H1 (cell line): Measurements from ENCODE around the gene FAT2. TPM values are rescaled to one million over a fixed set of nuclear protein-coding genes. Genes with fewer than 3 reads are reported as not detected.

ENCODE experiments used
- CBX8 ChIP-seq: fragments of 300-800, 300-1000 bp; sonication (generic); IDR thresholded peaks from 2 replicates; pipeline ENCODE4 v1.7.1; 2016; ENCODE audit warnings: low read depth, low read length, borderline replicate concordance
- CEBPB ChIP-seq: IDR thresholded peaks from 2 replicates; pipeline ENCODE4 v1.6.1; 2012; ENCODE audit warnings: low read depth, low read length
- CREB1 ChIP-seq: IDR thresholded peaks from 2 replicates; pipeline ENCODE4 v1.6.1; 2012; ENCODE audit warnings: inconsistent platforms
- GABPA ChIP-seq: IDR thresholded peaks from 2 replicates; pipeline ENCODE4 v1.6.1; 2011; ENCODE audit warnings: mild to moderate bottlenecking, low read length, moderate library complexity, borderline replicate concordance; ENCODE audit not compliant: insufficient read depth
- polyA plus RNA-seq, 7 experiments: library from polyadenylated mRNA; depleted of rRNA in 3 of 7; stranded (reverse) in 5 of 7; unstranded in 2 of 7; fragments of >200 nt in 5 of 7; fragments of 200-250 nt in 2 of 7; gene quantifications; 1 replicate in 5 of 7; 2 replicates in 1 of 7; 4 replicates in 1 of 7; pipeline versions ENCODE4 v1.2.1 to v1.2.3, GENCODE V29; 2011 to 2013; ENCODE audit warnings: missing spikeins in 2 of 7, mixed read lengths in 2 of 7
- total RNA-seq: library from RNA; stranded (reverse); fragmentation: NEBNext Ultra II Directional; extraction: Animal tissue kit (Norgen Biotek cat#: 25700); gene quantifications from 2 replicates; pipeline ENCODE4 v1.2.1, GENCODE V29; 2021
- TF ChIP-seq, protein P1 (sequence below): fragments of 300-600 bp; sonication (generic); IDR thresholded peaks from 2 replicates; pipeline ENCODE4 v1.7.1; 2012; ENCODE audit warnings: low read length, moderate library complexity, mild to moderate bottlenecking, inconsistent platforms; ENCODE audit not compliant: insufficient replicate concordance

FAT2 gene
- total and polyA plus RNA-seq, 2 of the 8 experiments (the other 6 are each of a cell fraction or from before 2014, with no cell fraction given), result 0.12 to 0.30 TPM

DNA sequence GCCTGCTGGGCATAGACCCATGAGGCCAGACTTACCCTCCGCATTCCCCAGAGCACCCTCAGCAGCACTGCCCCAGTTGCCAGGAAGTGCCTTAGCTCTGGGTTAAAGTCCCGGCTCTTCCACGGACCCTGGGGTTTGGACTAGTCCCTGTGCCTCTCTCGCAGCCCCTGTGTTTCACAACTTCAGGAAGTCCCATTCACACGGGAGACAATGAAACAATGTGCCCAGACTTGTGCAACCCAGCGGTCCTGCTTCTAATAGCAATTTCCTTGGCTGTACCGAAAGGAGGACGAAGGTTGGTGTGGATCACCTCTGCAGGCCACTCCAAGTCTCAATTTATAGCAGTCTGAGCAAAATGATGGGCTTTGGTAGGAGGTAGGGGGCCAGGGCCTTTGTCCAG, 41.8 kb upstream of the FAT2 start (continued):
- TF ChIP-seq, protein P1, sequence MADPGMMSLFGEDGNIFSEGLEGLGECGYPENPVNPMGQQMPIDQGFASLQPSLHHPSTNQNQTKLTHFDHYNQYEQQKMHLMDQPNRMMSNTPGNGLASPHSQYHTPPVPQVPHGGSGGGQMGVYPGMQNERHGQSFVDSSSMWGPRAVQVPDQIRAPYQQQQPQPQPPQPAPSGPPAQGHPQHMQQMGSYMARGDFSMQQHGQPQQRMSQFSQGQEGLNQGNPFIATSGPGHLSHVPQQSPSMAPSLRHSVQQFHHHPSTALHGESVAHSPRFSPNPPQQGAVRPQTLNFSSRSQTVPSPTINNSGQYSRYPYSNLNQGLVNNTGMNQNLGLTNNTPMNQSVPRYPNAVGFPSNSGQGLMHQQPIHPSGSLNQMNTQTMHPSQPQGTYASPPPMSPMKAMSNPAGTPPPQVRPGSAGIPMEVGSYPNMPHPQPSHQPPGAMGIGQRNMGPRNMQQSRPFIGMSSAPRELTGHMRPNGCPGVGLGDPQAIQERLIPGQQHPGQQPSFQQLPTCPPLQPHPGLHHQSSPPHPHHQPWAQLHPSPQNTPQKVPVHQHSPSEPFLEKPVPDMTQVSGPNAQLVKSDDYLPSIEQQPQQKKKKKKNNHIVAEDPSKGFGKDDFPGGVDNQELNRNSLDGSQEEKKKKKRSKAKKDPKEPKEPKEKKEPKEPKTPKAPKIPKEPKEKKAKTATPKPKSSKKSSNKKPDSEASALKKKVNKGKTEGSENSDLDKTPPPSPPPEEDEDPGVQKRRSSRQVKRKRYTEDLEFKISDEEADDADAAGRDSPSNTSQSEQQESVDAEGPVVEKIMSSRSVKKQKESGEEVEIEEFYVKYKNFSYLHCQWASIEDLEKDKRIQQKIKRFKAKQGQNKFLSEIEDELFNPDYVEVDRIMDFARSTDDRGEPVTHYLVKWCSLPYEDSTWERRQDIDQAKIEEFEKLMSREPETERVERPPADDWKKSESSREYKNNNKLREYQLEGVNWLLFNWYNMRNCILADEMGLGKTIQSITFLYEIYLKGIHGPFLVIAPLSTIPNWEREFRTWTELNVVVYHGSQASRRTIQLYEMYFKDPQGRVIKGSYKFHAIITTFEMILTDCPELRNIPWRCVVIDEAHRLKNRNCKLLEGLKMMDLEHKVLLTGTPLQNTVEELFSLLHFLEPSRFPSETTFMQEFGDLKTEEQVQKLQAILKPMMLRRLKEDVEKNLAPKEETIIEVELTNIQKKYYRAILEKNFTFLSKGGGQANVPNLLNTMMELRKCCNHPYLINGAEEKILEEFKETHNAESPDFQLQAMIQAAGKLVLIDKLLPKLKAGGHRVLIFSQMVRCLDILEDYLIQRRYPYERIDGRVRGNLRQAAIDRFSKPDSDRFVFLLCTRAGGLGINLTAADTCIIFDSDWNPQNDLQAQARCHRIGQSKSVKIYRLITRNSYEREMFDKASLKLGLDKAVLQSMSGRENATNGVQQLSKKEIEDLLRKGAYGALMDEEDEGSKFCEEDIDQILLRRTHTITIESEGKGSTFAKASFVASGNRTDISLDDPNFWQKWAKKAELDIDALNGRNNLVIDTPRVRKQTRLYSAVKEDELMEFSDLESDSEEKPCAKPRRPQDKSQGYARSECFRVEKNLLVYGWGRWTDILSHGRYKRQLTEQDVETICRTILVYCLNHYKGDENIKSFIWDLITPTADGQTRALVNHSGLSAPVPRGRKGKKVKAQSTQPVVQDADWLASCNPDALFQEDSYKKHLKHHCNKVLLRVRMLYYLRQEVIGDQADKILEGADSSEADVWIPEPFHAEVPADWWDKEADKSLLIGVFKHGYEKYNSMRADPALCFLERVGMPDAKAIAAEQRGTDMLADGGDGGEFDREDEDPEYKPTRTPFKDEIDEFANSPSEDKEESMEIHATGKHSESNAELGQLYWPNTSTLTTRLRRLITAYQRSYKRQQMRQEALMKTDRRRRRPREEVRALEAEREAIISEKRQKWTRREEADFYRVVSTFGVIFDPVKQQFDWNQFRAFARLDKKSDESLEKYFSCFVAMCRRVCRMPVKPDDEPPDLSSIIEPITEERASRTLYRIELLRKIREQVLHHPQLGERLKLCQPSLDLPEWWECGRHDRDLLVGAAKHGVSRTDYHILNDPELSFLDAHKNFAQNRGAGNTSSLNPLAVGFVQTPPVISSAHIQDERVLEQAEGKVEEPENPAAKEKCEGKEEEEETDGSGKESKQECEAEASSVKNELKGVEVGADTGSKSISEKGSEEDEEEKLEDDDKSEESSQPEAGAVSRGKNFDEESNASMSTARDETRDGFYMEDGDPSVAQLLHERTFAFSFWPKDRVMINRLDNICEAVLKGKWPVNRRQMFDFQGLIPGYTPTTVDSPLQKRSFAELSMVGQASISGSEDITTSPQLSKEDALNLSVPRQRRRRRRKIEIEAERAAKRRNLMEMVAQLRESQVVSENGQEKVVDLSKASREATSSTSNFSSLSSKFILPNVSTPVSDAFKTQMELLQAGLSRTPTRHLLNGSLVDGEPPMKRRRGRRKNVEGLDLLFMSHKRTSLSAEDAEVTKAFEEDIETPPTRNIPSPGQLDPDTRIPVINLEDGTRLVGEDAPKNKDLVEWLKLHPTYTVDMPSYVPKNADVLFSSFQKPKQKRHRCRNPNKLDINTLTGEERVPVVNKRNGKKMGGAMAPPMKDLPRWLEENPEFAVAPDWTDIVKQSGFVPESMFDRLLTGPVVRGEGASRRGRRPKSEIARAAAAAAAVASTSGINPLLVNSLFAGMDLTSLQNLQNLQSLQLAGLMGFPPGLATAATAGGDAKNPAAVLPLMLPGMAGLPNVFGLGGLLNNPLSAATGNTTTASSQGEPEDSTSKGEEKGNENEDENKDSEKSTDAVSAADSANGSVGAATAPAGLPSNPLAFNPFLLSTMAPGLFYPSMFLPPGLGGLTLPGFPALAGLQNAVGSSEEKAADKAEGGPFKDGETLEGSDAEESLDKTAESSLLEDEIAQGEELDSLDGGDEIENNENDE, result no peak
- TF ChIP-seq CBX8, result no peak
- TF ChIP-seq CEBPB, result no peak
- no peak for TF ChIP-seq CREB1
- TF ChIP-seq GABPA, result no peak
